ENCODE results near the gene ANKRD39. TPM values are rescaled to one million over a fixed set of nuclear protein-coding genes. Genes with fewer than 3 reads are reported as not detected.

The ANKRD39 gene
- total and polyA plus RNA-seq, 10 of the 15 experiments (the other 5 are each of a cell fraction or from before 2014, with no cell fraction given), result 7.4 to 36.2 (median 23.7) TPM

- TF ChIP-seq NFIC (IDR thresholded peaks at IDR 0.05; ENCODE audit: low read depth, low read length), result no peak
- TF ChIP-seq SKIL (IDR thresholded peaks at IDR 0.05; ENCODE audit: low read depth, poor library complexity, severe bottlenecking), result no peak
- TF ChIP-seq E4F1 (IDR thresholded peaks at IDR 0.05; ENCODE audit: borderline replicate concordance, partially characterized antibody), result no peak
- no peak for TF ChIP-seq ZNF622 (IDR thresholded peaks at IDR 0.05)
- TF ChIP-seq TBL1XR1 (IDR thresholded peaks at IDR 0.05; ENCODE audit: low read depth, low read length), result no peak
These were observed 40.3 kb upstream of the ANKRD39 start (continued) for GRCh38 chr2:96898135-96898505.

- Histone ChIP-seq H4K20me1 (ENCODE audit: control insufficient read depth, insufficient read depth) (no peaks in the 10 kb centered on the region), H2AFZ (ENCODE audit: control insufficient read depth, low read depth, low read length) (no peak overlapping the region), H3K79me2 (ENCODE audit: control insufficient read depth, insufficient read depth, low read length) (no peaks in the 10 kb centered on the region), H3K9ac (ENCODE audit: control insufficient read depth, insufficient read depth, low read length) (no peak overlapping the region), H3K27ac (ENCODE audit: control insufficient read depth, insufficient read depth) (no peak overlapping the region), H3K9me3 (replicated peaks; ENCODE audit: control insufficient read depth, insufficient read depth, low read length) (no peaks in the 10 kb centered on the region), H3K4me3 (no peak overlapping the region), H3K4me2 (ENCODE audit: control insufficient read depth, insufficient read depth) (no peak overlapping the region), H3K27me3 (replicated peaks in 1 of 2; ENCODE audit: control insufficient read depth in 2 of 2, insufficient read depth in 2 of 2, low read length in 1 of 2) (no peaks in the 10 kb centered on the region; a peak in 1 of 4 replicates), H3K36me3 (ENCODE audit: control insufficient read depth in 2 of 2, insufficient read depth in 2 of 2, low read length in 1 of 2) (no peaks in the 10 kb centered on the region), H3K4me1 (ENCODE audit: control insufficient read depth, insufficient read depth, low read length) (no peaks in the 10 kb centered on the region)
- WGBS (ENCODE audit: insufficient coverage, insufficient replicate concordance, low lambda C conversion rate, missing lambda C conversion rate), result 53% methylated on average over 11 of the region's 11 CpGs
- ChIA-PET SMC1A (ENCODE audit: uncharacterized antibody, unreplicated experiment) (no interaction called here), RAD21 (ENCODE audit: unreplicated experiment) (no interaction called here), POLR2A (no interaction called here), CTCF (interaction anchor here (0.9 kb wide), 1 partner anchor 40 kb away, joined by 3 read pairs; the partner anchor contains the start of gene ANKRD39)
- no TSS peak for BruUV-seq (replicated peaks)
- intact Hi-C loops (cut with micrococcal nuclease; ENCODE audit: unreplicated experiment) (no loop called here), in situ Hi-C loops (cut with MboI) (no loop called here)
- DNase-seq (ENCODE audit: low read depth, low spot score), result no peak
- ATAC-seq, result no peak
- FAIRE-seq, result no peak
- TF ChIP-seq WRNIP1 (IDR thresholded peaks at IDR 0.05; ENCODE audit: borderline replicate concordance, low read depth, low read length) (no peak), SIN3A (IDR thresholded peaks at IDR 0.05; ENCODE audit: low read depth, low read length) (no peak), BRCA1 (IDR thresholded peaks at IDR 0.05; ENCODE audit: low read depth, low read length) (no peak), TCF12 (IDR thresholded peaks at IDR 0.05; ENCODE audit: low read depth, low read length) (no peak), SUPT20H (IDR thresholded peaks at IDR 0.05; ENCODE audit: borderline replicate concordance, control insufficient read depth, low read depth, low read length) (no peak), JUND (IDR thresholded peaks at IDR 0.05; ENCODE audit: low read depth, low read length) (no peak), CBX5 (IDR thresholded peaks at IDR 0.05; ENCODE audit: low read depth) (no peak), DPF2 (IDR thresholded peaks at IDR 0.05) (no peak), TCF3 (IDR thresholded peaks at IDR 0.05; ENCODE audit: borderline replicate concordance, insufficient read depth, low read depth, low read length) (no peak), MTA2 (IDR thresholded peaks at IDR 0.05; ENCODE audit: low read depth) (no peak), NBN (IDR thresholded peaks at IDR 0.05) (no peak)
- TF ChIP-seq, protein P1, sequence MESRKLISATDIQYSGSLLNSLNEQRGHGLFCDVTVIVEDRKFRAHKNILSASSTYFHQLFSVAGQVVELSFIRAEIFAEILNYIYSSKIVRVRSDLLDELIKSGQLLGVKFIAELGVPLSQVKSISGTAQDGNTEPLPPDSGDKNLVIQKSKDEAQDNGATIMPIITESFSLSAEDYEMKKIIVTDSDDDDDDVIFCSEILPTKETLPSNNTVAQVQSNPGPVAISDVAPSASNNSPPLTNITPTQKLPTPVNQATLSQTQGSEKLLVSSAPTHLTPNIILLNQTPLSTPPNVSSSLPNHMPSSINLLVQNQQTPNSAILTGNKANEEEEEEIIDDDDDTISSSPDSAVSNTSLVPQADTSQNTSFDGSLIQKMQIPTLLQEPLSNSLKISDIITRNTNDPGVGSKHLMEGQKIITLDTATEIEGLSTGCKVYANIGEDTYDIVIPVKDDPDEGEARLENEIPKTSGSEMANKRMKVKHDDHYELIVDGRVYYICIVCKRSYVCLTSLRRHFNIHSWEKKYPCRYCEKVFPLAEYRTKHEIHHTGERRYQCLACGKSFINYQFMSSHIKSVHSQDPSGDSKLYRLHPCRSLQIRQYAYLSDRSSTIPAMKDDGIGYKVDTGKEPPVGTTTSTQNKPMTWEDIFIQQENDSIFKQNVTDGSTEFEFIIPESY (IDR thresholded peaks at IDR 0.05), result no peak
These were observed 39.8 kb upstream of the ANKRD39 start for GRCh38 chr2:96897491-96898134.

Measured in GM12878 (cell line).